Measurements from ENCODE around the gene PRSS35.
"Not testable (repeated sequence)": the region's sequence is repeated elsewhere in the genome, so short reads cannot be mapped to it uniquely, and the experiment has no call there.

Gene PRSS35

GRCh38 chr6:83546636-83547035, 34.3 kb downstream of the PRSS35 start:
- H3K27ac ChIP-seq, result no peak overlapping the region
- DNase-seq (ENCODE audit: low spot score), result no peak
- no peak for TF ChIP-seq CTCF (IDR thresholded peaks at IDR 0.05)
- H3K4me3 ChIP-seq, result no peak overlapping the region

- H3K4me3 ChIP-seq; DNase-seq (ENCODE audit: low spot score); H3K27ac ChIP-seq: not testable (repeated sequence)
These were observed 38.1 kb downstream of the PRSS35 start for GRCh38 chr6:83550482-83550881.

DNA sequence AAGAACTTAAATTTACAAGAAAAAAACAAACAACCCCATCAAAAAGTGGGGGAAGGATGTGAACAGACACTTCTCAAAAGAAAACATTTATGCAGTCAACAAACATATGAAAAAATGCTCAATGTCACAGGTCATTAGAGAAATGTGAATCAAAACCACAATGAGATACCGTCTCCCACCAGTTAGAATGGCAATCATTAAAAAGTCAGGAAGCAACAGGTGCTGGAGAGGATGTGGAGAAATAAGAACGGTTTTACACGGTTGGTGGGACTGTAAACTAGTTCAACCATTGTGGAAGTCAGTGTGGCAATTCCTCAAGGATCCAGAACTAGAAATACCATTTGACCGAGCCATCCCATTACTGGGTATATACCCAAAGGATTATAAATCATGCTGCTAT, 39.4 kb downstream of the PRSS35 start:
- DNase-seq (ENCODE audit: low spot score); H3K27ac ChIP-seq; H3K4me3 ChIP-seq: not testable (repeated sequence)

GRCh38 chr6:83556871-83557270, 44.5 kb downstream of the PRSS35 start:
- no peak for DNase-seq (ENCODE audit: low spot score)
- Histone ChIP-seq H3K4me3 (no peak overlapping the region), H3K27ac (no peak overlapping the region)
- no peak for TF ChIP-seq CTCF (IDR thresholded peaks at IDR 0.05)

DNA sequence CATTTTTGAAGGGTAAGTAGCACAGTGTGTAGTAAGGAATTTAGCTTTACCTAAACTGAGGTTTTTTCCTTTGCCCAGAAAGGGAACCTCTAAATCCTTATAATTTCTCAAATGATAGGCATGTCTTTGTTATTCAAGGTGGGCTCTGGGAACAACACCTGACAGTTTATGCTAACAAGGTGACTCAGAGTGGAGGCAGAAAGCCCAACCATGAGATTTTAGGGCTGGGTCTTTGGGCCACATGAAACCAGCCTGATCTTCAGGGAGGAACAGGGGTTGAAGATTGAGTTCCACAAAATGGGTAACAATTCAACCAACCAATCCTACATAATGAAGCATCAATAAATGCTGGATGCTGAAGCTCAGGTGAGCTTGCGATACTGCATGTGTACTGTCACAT, 46.6 kb downstream of the PRSS35 start:
- Histone ChIP-seq H3K4me3 (no peak overlapping the region), H3K27ac (no peak overlapping the region)
- no peak for DNase-seq (ENCODE audit: low spot score)
- no peak for TF ChIP-seq CTCF (IDR thresholded peaks at IDR 0.05)

GRCh38 chr6:83571663-83572185, 59.4 kb downstream of the PRSS35 start:
- not testable (repeated sequence) for H3K27ac ChIP-seq; DNase-seq (ENCODE audit: low spot score); H3K4me3 ChIP-seq

GRCh38 chr6:83574783-83575182, 62.4 kb downstream of the PRSS35 start:
- no peak for TF ChIP-seq CTCF (IDR thresholded peaks at IDR 0.05)
- Histone ChIP-seq H3K27ac (no peak overlapping the region), H3K4me3 (no peak overlapping the region)
- no peak for DNase-seq (ENCODE audit: low spot score)
